H1 (cell line): ENCODE results near the gene ZNF85. TPM values are rescaled to one million over a fixed set of nuclear protein-coding genes. Genes with fewer than 3 reads are reported as not detected.

Experiments
- CTCF ChIA-PET: fragments of 300-600 bp; sonication (Branson Sonifier 250); formaldehyde crosslinking; loops from one replicate; lab custom pipeline; 2021; ENCODE audit not compliant: partially characterized antibody; lab: Charles Lee
- POLR2A ChIA-PET: fragments of 300-600 bp; sonication (Branson Sonifier 250); formaldehyde crosslinking; loops from one replicate; lab custom pipeline; 2021; ENCODE audit warnings: inconsistent platforms; ENCODE audit not compliant: partially characterized antibody; lab: Charles Lee
- DNase-seq, 2 experiments: peaks; one replicate each; pipeline versions ENCODE4 v3.0.0 to v3.0.0-alpha.2; 2010 to 2022; ENCODE audit warnings: low spot score in 2 of 2, low read depth in 1 of 2, mixed read lengths in 1 of 2
- FAIRE-seq: peaks from 2 replicates; lab custom pipeline; 2011; peaks lifted over from hg19 to GRCh38; lab: Jason Lieb, UNC
- H2AFZ ChIP-seq: 2 replicates; pipeline ENCODE4 v1.8.1; 2012; ENCODE audit warnings: low read length, inconsistent platforms
- H2AK5ac ChIP-seq: 2 replicates; pipeline ENCODE4 v1.6.1; 2013; ENCODE audit warnings: low read depth, low read length
- H2BK120ac ChIP-seq: replicated peaks from 2 replicates; pipeline ENCODE3; 2013; ENCODE audit warnings: low read depth, low read length, inconsistent platforms
- H2BK12ac ChIP-seq: 2 replicates; pipeline ENCODE4 v1.6.1; 2013; ENCODE audit warnings: low read depth, low read length
- H2BK15ac ChIP-seq: 2 replicates; pipeline ENCODE4 v1.6.1; 2013; ENCODE audit warnings: low read length
- H2BK20ac ChIP-seq: 2 replicates; pipeline ENCODE4 v1.6.1; 2013; ENCODE audit warnings: low read length
- H2BK5ac ChIP-seq: 2 replicates; pipeline ENCODE4 v1.6.1; 2013; ENCODE audit warnings: low read depth, low read length
- H3K14ac ChIP-seq: 2 replicates; pipeline ENCODE4 v1.6.1; 2013; ENCODE audit warnings: inconsistent platforms; ENCODE audit not compliant: insufficient read length
- H3K18ac ChIP-seq: 2 replicates; pipeline ENCODE4 v1.6.1; 2013; ENCODE audit warnings: low read length; ENCODE audit errors: extremely low read depth
- H3K23ac ChIP-seq: 2 replicates; pipeline ENCODE4 v1.6.1; 2013; ENCODE audit warnings: inconsistent platforms; ENCODE audit not compliant: insufficient read length
- H3K23me2 ChIP-seq: 2 replicates; pipeline ENCODE4 v1.6.1; 2013; ENCODE audit warnings: low read depth, low read length
- H3K27ac ChIP-seq: 2 replicates; pipeline ENCODE4 v1.6.1; 2011; ENCODE audit warnings: low read depth, low read length, inconsistent platforms
- H3K27me3 ChIP-seq, 4 experiments: replicated peaks in 1 of 4; 1 replicate in 1 of 4; 2 replicates in 3 of 4; pipeline versions ENCODE4 v1.6.1 to v1.8.1; 2011 to 2013; ENCODE audit warnings: low read length in 3 of 4, mild to moderate bottlenecking in 3 of 4, inconsistent platforms in 2 of 4, mixed read lengths in 2 of 4, moderate library complexity in 1 of 4; ENCODE audit not compliant: control insufficient read depth in 3 of 4, insufficient read depth in 3 of 4; ENCODE audit errors: extremely low read depth in 1 of 4
- H3K36me3 ChIP-seq, 4 experiments: 2 replicates each; pipeline versions ENCODE4 v1.6.1 to v1.8.1; 2011 to 2013; ENCODE audit warnings: mild to moderate bottlenecking in 4 of 4, low read length in 3 of 4, moderate library complexity in 2 of 4, control low read depth in 1 of 4, inconsistent platforms in 1 of 4; ENCODE audit not compliant: insufficient read depth in 4 of 4, control insufficient read depth in 2 of 4
- H3K4ac ChIP-seq: replicated peaks from 2 replicates; pipeline ENCODE3; 2013; ENCODE audit warnings: low read length, low read depth, mixed read lengths, inconsistent platforms; ENCODE audit not compliant: insufficient read length
- H3K4me1 ChIP-seq, 4 experiments: replicated peaks in 1 of 4; 1 replicate in 1 of 4; 2 replicates in 3 of 4; pipeline versions ENCODE4 v1.6.1 to v1.8.1; 2011 to 2013; ENCODE audit warnings: low read length in 3 of 4, inconsistent platforms in 2 of 4, mixed read lengths in 1 of 4; ENCODE audit not compliant: insufficient read depth in 4 of 4, control insufficient read depth in 3 of 4
- H3K4me2 ChIP-seq, 2 experiments: 2 replicates each; pipeline versions ENCODE4 v1.6.1 to v1.8.1; 2011 to 2013; ENCODE audit warnings: low read depth in 2 of 2, low read length in 2 of 2, control low read depth in 1 of 2, inconsistent platforms in 1 of 2, mild to moderate bottlenecking in 1 of 2; ENCODE audit not compliant: insufficient read depth in 1 of 2
- H3K4me3 ChIP-seq, 4 experiments: fragments of 200-600, 300-600 bp in 1 of 4; sonication (generic), shearing (Covaris generic), sonication (Bioruptor Twin) in 1 of 4; 2 replicates each; pipeline versions ENCODE4 v1.5.1 to v1.8.1; 2011 to 2016; ENCODE audit warnings: low read length in 4 of 4, low read depth in 3 of 4, control low read depth in 2 of 4, inconsistent platforms in 2 of 4, mild to moderate bottlenecking in 2 of 4, mixed read lengths in 1 of 4, moderate library complexity in 1 of 4; ENCODE audit not compliant: insufficient read depth in 2 of 4; ENCODE audit errors: extremely low read depth in 1 of 4
- H3K56ac ChIP-seq: replicated peaks from 2 replicates; pipeline ENCODE3; 2013; ENCODE audit warnings: low read depth, mild to moderate bottlenecking, mixed read lengths, low read length, inconsistent platforms; ENCODE audit not compliant: insufficient read length
- H3K79me1 ChIP-seq: 2 replicates; pipeline ENCODE4 v1.6.1; 2013; ENCODE audit warnings: low read depth, low read length, control low read depth
- H3K79me2 ChIP-seq, 2 experiments: 2 replicates each; pipeline versions ENCODE4 v1.6.1 to v1.8.1; 2012 to 2013; ENCODE audit warnings: low read length in 2 of 2, mild to moderate bottlenecking in 2 of 2, inconsistent platforms in 1 of 2; ENCODE audit not compliant: insufficient read depth in 2 of 2, control insufficient read depth in 1 of 2
- H3K9ac ChIP-seq, 4 experiments: replicated peaks in 1 of 4; 1 replicate in 1 of 4; 2 replicates in 3 of 4; pipeline versions ENCODE4 v1.6.1 to v1.8.1; 2011 to 2013; ENCODE audit warnings: low read depth in 3 of 4, low read length in 3 of 4, control low read depth in 2 of 4, mild to moderate bottlenecking in 2 of 4, moderate library complexity in 2 of 4, inconsistent platforms in 1 of 4; ENCODE audit errors: extremely low read depth in 1 of 4
- H3K9me3 ChIP-seq, 2 experiments: 2 replicates each; pipeline versions ENCODE4 v1.6.1 to v1.8.1; 2012 to 2013; ENCODE audit warnings: mild to moderate bottlenecking in 2 of 2, moderate library complexity in 2 of 2, control low read depth in 1 of 2, inconsistent platforms in 1 of 2, low read depth in 1 of 2, low read length in 1 of 2, mixed read lengths in 1 of 2; ENCODE audit not compliant: insufficient read depth in 2 of 2
- H4K20me1 ChIP-seq, 2 experiments: replicated peaks in 1 of 2; 2 replicates each; pipeline versions ENCODE3 to v1.8.1; 2011 to 2013; ENCODE audit warnings: inconsistent platforms in 2 of 2, low read length in 2 of 2, mild to moderate bottlenecking in 1 of 2; ENCODE audit not compliant: insufficient read depth in 2 of 2, control insufficient read depth in 1 of 2
- H4K5ac ChIP-seq: 2 replicates; pipeline ENCODE4 v1.6.1; 2013; ENCODE audit warnings: low read length, low read depth, mixed read lengths, inconsistent platforms; ENCODE audit not compliant: insufficient read length
- H4K8ac ChIP-seq: 2 replicates; pipeline ENCODE4 v1.8.0; 2013; ENCODE audit warnings: mild to moderate bottlenecking, moderate library complexity, low read length, inconsistent platforms; ENCODE audit not compliant: insufficient read depth; ENCODE audit errors: extremely low read depth
- H4K91ac ChIP-seq: replicated peaks from 2 replicates; pipeline ENCODE3; 2013; ENCODE audit warnings: low read length, mixed read lengths, inconsistent platforms; ENCODE audit not compliant: insufficient read length
- CBX5 ChIP-seq: fragments of 300-800, 300-1000 bp; sonication (generic); IDR thresholded peaks from 2 replicates; pipeline ENCODE4 v1.7.1; 2016; ENCODE audit warnings: antibody characterized with exemption, low read length, low read depth
- RAD21 ChIP-seq, 2 experiments: IDR thresholded peaks in 1 of 2; conservative IDR thresholded peaks in 1 of 2; 2 replicates each; pipeline ENCODE4 v1.6.1; 2011; ENCODE audit warnings: low read depth in 2 of 2, low read length in 2 of 2, improper control_type of control experiment in 1 of 2, inconsistent platforms in 1 of 2, mild to moderate bottlenecking in 1 of 2, moderate library complexity in 1 of 2
- WGBS, 2 experiments: shearing (Covaris generic) in 1 of 2; methylation state at CpG; one replicate each; pipeline versions ENCODE4 v1.1.6 to v1.1.7; 2013 to 2015; ENCODE audit warnings: low lambda C conversion rate in 2 of 2, mixed read lengths in 2 of 2, inconsistent platforms in 1 of 2, low coverage in 1 of 2, missing lambda C conversion rate in 1 of 2; ENCODE audit not compliant: insufficient replicate concordance in 2 of 2, insufficient coverage in 1 of 2, insufficient read length in 1 of 2; ENCODE audit errors: extremely low coverage in 1 of 2, missing lambda C conversion rate in 1 of 2; 5-methylcytosine and 5-hydroxymethylcytosine counted together
- polyA plus RNA-seq, 7 experiments: library from polyadenylated mRNA; depleted of rRNA in 3 of 7; stranded (reverse) in 5 of 7; unstranded in 2 of 7; fragments of >200 nt in 5 of 7; fragments of 200-250 nt in 2 of 7; gene quantifications; 1 replicate in 5 of 7; 2 replicates in 1 of 7; 4 replicates in 1 of 7; pipeline versions ENCODE4 v1.2.1 to v1.2.3, GENCODE V29; 2011 to 2013; ENCODE audit warnings: missing spikeins in 2 of 7, mixed read lengths in 2 of 7
- total RNA-seq: library from RNA; stranded (reverse); fragmentation: NEBNext Ultra II Directional; extraction: Animal tissue kit (Norgen Biotek cat#: 25700); gene quantifications from 2 replicates; pipeline ENCODE4 v1.2.1, GENCODE V29; 2021
- TF ChIP-seq, protein P1 (sequence below), 3 experiments: IDR thresholded peaks; 1 replicate in 2 of 3; 2 replicates in 1 of 3; pipeline versions ENCODE4 v1.5.1 to v1.6.1; 2011; ENCODE audit warnings: low read length in 3 of 3, mild to moderate bottlenecking in 3 of 3, inconsistent platforms in 2 of 3, low read depth in 1 of 3, moderate library complexity in 1 of 3; ENCODE audit not compliant: insufficient read depth in 1 of 3; ENCODE audit errors: control extremely low read depth in 1 of 3

Gene ZNF85
- total and polyA plus RNA-seq, 2 of the 8 experiments (the other 6 are each of a cell fraction or from before 2014, with no cell fraction given): 7.6 to 22.2 TPM

DNA sequence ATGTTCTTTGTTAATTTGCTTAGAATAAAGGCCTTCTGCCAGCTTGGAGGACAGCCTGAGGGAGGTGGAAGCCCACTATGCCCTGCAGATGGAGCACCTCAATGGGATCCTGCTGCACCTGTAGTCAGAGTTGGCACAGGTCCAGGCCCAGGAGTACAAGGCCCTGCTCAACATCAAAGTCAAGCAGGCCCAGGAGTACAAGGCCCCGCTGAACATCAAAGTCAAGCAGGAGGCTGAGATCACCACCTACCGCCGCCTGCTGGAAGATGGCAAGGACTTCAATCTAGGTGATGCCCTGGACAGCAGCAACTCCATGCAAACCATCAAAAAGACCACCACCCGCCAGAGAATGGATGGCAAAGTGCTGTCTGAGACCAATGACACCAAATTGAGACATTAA lies 41.7 kb downstream of the ZNF85 start:
- no peak overlapping the region for H3K18ac ChIP-seq
- no peak overlapping the region for H2BK12ac ChIP-seq
- H3K27ac ChIP-seq: no peak overlapping the region
- no peaks in the 10 kb centered on the region for H4K20me1 ChIP-seq
- H2BK15ac ChIP-seq: no peak overlapping the region
- H3K4me1 ChIP-seq: no peaks in the 10 kb centered on the region
- H2BK20ac ChIP-seq: no peak overlapping the region
- POLR2A ChIA-PET: interaction anchor here (1.2 kb wide), 1 partner anchor 35 kb away, joined by 7 read pairs; no protein-coding TSS in a partner anchor
- no peak overlapping the region for H3K9ac ChIP-seq
- no peak overlapping the region for H3K14ac ChIP-seq
- H3K4me3 ChIP-seq: no peak overlapping the region
- H4K5ac ChIP-seq: no peak overlapping the region
- H3K23ac ChIP-seq: no peak overlapping the region
- no peak overlapping the region for H2AFZ ChIP-seq
- WGBS, 2 experiments: 42% methylated on average over 4 of the region's 4 CpGs; no CpG with 5 or more reads in 1 of the 2 experiments
- no peaks in the 10 kb centered on the region for H3K36me3 ChIP-seq
- H2BK120ac ChIP-seq: no peak overlapping the region
- H2AK5ac ChIP-seq: no peak overlapping the region
- H3K9me3 ChIP-seq: peaks cover 3 to 15% of the 10 kb centered on the region in 2 experiments; a peak in 1 of 4 replicates
- no peaks in the 10 kb centered on the region for H3K23me2 ChIP-seq
- no peak overlapping the region for H2BK5ac ChIP-seq
- peak; percentile 5 to 47 for DNase-seq
- no peaks in the 10 kb centered on the region for H3K27me3 ChIP-seq
- no peak overlapping the region for H3K4ac ChIP-seq
- no peaks in the 10 kb centered on the region for H3K79me1 ChIP-seq
- TF ChIP-seq, protein P1, sequence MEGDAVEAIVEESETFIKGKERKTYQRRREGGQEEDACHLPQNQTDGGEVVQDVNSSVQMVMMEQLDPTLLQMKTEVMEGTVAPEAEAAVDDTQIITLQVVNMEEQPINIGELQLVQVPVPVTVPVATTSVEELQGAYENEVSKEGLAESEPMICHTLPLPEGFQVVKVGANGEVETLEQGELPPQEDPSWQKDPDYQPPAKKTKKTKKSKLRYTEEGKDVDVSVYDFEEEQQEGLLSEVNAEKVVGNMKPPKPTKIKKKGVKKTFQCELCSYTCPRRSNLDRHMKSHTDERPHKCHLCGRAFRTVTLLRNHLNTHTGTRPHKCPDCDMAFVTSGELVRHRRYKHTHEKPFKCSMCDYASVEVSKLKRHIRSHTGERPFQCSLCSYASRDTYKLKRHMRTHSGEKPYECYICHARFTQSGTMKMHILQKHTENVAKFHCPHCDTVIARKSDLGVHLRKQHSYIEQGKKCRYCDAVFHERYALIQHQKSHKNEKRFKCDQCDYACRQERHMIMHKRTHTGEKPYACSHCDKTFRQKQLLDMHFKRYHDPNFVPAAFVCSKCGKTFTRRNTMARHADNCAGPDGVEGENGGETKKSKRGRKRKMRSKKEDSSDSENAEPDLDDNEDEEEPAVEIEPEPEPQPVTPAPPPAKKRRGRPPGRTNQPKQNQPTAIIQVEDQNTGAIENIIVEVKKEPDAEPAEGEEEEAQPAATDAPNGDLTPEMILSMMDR (IDR thresholded peaks at IDR 0.05; ENCODE audit: control extremely low read depth in 1 of 3, insufficient read depth in 1 of 3, low read depth in 1 of 3, low read length in 3 of 3): peak; percentile 42 to 70 (median 49)
- TF ChIP-seq CBX5: no peak
- TF ChIP-seq RAD21 (IDR thresholded peaks at IDR 0.05 in 1 of 2, conservative IDR thresholded peaks at IDR 0.05 in 1 of 2; ENCODE audit: low read depth in 2 of 2, low read length in 2 of 2): peak; percentile 53 to 61
- no peak overlapping the region for H3K56ac ChIP-seq
- FAIRE-seq: no peak
- CTCF ChIA-PET: interaction anchor here (0.9 to 1.2 kb wide), 2 partner anchors 10 to 38 kb away, joined by 3 read pairs; no protein-coding TSS in a partner anchor
- no peak overlapping the region for H4K91ac ChIP-seq
- H3K4me2 ChIP-seq: no peak overlapping the region
- no peaks in the 10 kb centered on the region for H3K79me2 ChIP-seq
- no peak overlapping the region for H4K8ac ChIP-seq
